Spleen (tissue), 11 donors: ENCODE data around the gene AGPAT2. TPM values are rescaled to one million over a fixed set of nuclear protein-coding genes. Genes with fewer than 3 reads are reported as not detected.

Source experiments
- DNase-seq: peaks from one replicate; pipeline ENCODE4 v3.0.0-alpha.2; 2020
- H3K27ac ChIP-seq, 8 donors: fragments of 200-600 bp; sonication (generic) in 7 of 8; 1 replicate in 4 of 8; 2 replicates in 4 of 8; pipeline versions ENCODE4 v1.5.0 to v1.8.0; 2016 to 2021; ENCODE audit warnings: inconsistent platforms in 4 of 8, mild to moderate bottlenecking in 4 of 8, moderate library complexity in 1 of 8
- H3K27me3 ChIP-seq, 7 donors: fragments of 200-600 bp; sonication (generic) in 6 of 7; replicated peaks in 1 of 7; 1 replicate in 4 of 7; 2 replicates in 3 of 7; pipeline versions ENCODE4 v1.5.0 to v1.8.0; 2016 to 2021; ENCODE audit warnings: inconsistent platforms in 3 of 7, mild to moderate bottlenecking in 1 of 7
- H3K36me3 ChIP-seq, 6 donors: fragments of 200-600 bp; sonication (generic) in 5 of 6; 1 replicate in 4 of 6; 2 replicates in 2 of 6; pipeline versions ENCODE4 v1.5.0 to v1.8.0; 2016 to 2021; ENCODE audit warnings: inconsistent platforms in 2 of 6
- H3K4me1 ChIP-seq, 6 donors: fragments of 200-600 bp; sonication (generic) in 5 of 6; 1 replicate in 3 of 6; 2 replicates in 3 of 6; pipeline versions ENCODE4 v1.5.0 to v1.8.0; 2016 to 2021; ENCODE audit warnings: inconsistent platforms in 3 of 6
- H3K4me3 ChIP-seq, 8 donors: fragments of 200-600 bp; sonication (generic) in 7 of 8; 1 replicate in 4 of 8; 2 replicates in 4 of 8; pipeline versions ENCODE4 v1.5.0 to v1.8.0; 2016 to 2021; ENCODE audit warnings: inconsistent platforms in 4 of 8, mild to moderate bottlenecking in 4 of 8, moderate library complexity in 2 of 8
- H3K9me3 ChIP-seq, 8 donors: fragments of 200-600 bp; sonication (generic) in 7 of 8; 1 replicate in 4 of 8; 2 replicates in 4 of 8; pipeline versions ENCODE4 v1.5.0 to v1.8.0; 2016 to 2021; ENCODE audit warnings: inconsistent platforms in 4 of 8
- POLR2A ChIP-seq, 3 donors: fragments of 450-650 bp; IDR thresholded peaks; one replicate each; pipeline ENCODE4 v1.5.1; 2017; ENCODE audit warnings: antibody characterized with exemption in 3 of 3, mild to moderate bottlenecking in 1 of 3
- POLR2AphosphoS5 ChIP-seq, 3 donors: sonication (generic); formaldehyde crosslinking; IDR thresholded peaks; one replicate each; pipeline ENCODE4 v1.5.1; 2017; ENCODE audit warnings: antibody characterized with exemption in 3 of 3
- WGBS, 5 donors: extraction: QIAGEN DNeasy Blood & Tissue Kit in 3 of 5; methylation state at CpG; one replicate each; pipeline versions ENCODE4 v1.1.5 to v1.1.7; 2013 to 2018; 5-methylcytosine and 5-hydroxymethylcytosine counted together
- intact Hi-C: fragments of 100-400 bp; cut with DNase I; formaldehyde crosslinking; loops from one replicate; pipeline ENCODE4 v1.15.0; 2023; ENCODE audit warnings: low total_unique reads
- polyA plus RNA-seq, 3 donors: library from polyadenylated mRNA; stranded (reverse); fragments of 200-250 nt; gene quantifications; one replicate each; pipeline ENCODE4 v1.2.1, GENCODE V29; 2013
- total RNA-seq, 7 donors: library from RNA; depleted of rRNA in 3 of 7; stranded (reverse); fragments of >200 nt in 3 of 7; fragmentation: NEBNext Ultra II Directional in 4 of 7; extraction: Animal tissue kit (Norgen Biotek cat#: 25700) in 4 of 7; gene quantifications; one replicate each; pipeline versions ENCODE4 v1.1.0 to v1.2.1, GENCODE V29; 2016 to 2021
- TF ChIP-seq, protein P1 (sequence below), 11 experiments: fragments of 200-600 bp in 7 of 11; fragments of 450-650 bp in 4 of 11; sonication (generic) in 4 of 11; IDR thresholded peaks in 8 of 11; conservative IDR thresholded peaks in 3 of 11; 1 replicate in 7 of 11; 2 replicates in 4 of 11; pipeline versions ENCODE4 v1.4.0 to v1.8.0; 2016 to 2021; ENCODE audit warnings: antibody characterized with exemption in 11 of 11, inconsistent platforms in 4 of 11, mild to moderate bottlenecking in 1 of 11
- donor health status: healthy with polysubstance abuse.
- donor health status: DM: no; HTN: no; CAD: no; lungs with moderate emphysema.
- donor health status: DM: no; HTN: no; CAD: no.
- donor health status: Bipolar disorder and iron deficiency.
- donor health status: healthy.
- donor health status: DM: no; HTN: no; CAD: no.
- donor health status: DM: yes; HTN: yes; CAD: no.

AGPAT2 gene
- total and polyA plus RNA-seq, 10 donors: 26.9 to 47.7 (median 38.3) TPM

DNA sequence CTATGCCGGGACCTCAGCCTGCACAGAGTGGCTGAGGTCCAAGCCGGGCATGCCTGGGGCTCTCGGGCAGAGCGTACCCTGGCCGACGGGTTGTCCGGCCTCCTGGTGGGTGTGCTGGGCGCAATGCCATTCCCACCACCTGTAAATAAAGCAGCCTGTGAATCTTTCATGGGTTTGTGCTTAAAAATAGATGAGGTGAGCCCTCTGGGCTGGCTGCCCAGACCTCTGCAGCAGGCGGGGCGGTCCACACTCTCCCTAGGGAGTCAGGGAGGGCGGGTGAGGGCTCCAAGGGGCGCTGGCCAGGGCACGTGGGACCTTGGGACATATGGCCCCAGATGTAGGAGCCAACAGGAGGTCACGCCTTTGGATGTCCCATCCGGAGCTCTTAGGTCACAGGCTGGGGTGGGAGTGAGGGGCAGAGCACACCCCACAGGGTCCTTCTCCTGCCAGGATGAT lies 3.6 kb upstream of the AGPAT2 start:
- no peak overlapping the region for H3K27ac ChIP-seq
- H3K4me1 ChIP-seq: peaks cover 13 to 57% (median 36%) of the 10 kb centered on the region in 6 donors

DNA sequence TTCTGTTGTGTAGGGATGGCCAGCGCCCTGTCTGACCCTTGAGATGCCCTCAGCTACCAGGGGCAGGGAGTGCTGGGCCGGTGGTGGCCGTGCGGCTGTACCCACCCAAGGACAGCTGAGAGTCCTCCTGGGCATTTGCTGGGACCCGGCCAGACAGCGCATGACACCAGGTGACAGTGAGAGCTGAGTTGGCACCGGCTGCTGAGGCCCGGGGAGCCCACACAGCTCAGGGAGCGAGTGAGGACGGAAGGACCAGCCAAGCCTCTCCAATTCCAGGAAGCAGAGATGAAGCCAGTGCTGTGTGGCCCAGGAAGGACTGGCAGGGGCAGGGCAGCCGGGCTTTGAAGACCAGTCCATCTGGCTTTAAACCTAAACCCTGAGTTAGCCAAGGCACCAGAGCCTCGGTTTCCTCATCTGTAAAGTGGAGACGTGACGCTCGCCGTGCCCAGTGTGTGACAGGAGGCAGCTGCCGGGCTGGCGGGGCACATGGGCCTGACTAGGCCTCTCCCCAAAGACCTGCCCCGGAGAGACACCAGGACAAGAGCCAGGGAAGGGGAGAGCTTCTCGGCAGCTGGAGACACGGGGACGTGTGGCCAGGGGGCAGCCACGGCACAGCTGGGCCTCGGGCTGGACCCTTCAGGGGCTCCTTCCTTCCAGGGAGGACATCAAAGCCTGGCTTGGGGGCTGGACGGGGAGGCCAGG lies 3.0 kb upstream of the AGPAT2 start:
- Histone ChIP-seq H3K27me3 (peaks cover 0 to 15% (median 0%) of the 10 kb centered on the region in 7 donors), H3K36me3 (no peaks in the 10 kb centered on the region), H3K27ac (no peak overlapping the region), H3K4me3 (no peak overlapping the region), H3K4me1 (peaks cover 19 to 57% (median 40%) of the 10 kb centered on the region in 6 donors), H3K9me3 (no peaks in the 10 kb centered on the region)
- 89 to 96% (median 90%) methylated on average over 9 to 25 of the region's 25 CpGs for WGBS, 5 donors
- intact Hi-C loops: no loop called here
- DNase-seq: no peak
- TF ChIP-seq, protein P1, sequence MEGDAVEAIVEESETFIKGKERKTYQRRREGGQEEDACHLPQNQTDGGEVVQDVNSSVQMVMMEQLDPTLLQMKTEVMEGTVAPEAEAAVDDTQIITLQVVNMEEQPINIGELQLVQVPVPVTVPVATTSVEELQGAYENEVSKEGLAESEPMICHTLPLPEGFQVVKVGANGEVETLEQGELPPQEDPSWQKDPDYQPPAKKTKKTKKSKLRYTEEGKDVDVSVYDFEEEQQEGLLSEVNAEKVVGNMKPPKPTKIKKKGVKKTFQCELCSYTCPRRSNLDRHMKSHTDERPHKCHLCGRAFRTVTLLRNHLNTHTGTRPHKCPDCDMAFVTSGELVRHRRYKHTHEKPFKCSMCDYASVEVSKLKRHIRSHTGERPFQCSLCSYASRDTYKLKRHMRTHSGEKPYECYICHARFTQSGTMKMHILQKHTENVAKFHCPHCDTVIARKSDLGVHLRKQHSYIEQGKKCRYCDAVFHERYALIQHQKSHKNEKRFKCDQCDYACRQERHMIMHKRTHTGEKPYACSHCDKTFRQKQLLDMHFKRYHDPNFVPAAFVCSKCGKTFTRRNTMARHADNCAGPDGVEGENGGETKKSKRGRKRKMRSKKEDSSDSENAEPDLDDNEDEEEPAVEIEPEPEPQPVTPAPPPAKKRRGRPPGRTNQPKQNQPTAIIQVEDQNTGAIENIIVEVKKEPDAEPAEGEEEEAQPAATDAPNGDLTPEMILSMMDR (IDR thresholded peaks at IDR 0.05 in 8 of 11, conservative IDR thresholded peaks at IDR 0.05 in 3 of 11): no peak
- TF ChIP-seq POLR2A (IDR thresholded peaks at IDR 0.05) (no peak), POLR2AphosphoS5 (IDR thresholded peaks at IDR 0.05) (no peak)

More for the DNA sequence above, 3.6 kb upstream of the AGPAT2 start:
- no peaks in the 10 kb centered on the region for H3K9me3 ChIP-seq
- no peaks in the 10 kb centered on the region for H3K36me3 ChIP-seq
- H3K4me3 ChIP-seq: no peak overlapping the region
- TF ChIP-seq POLR2AphosphoS5 (IDR thresholded peaks at IDR 0.05) (no peak), POLR2A (IDR thresholded peaks at IDR 0.05) (no peak)
- TF ChIP-seq, protein P1 (IDR thresholded peaks at IDR 0.05 in 8 of 11, conservative IDR thresholded peaks at IDR 0.05 in 3 of 11): no peak
- intact Hi-C loops: no loop called here
- 86 to 97% (median 89%) methylated on average over 4 to 15 of the region's 15 CpGs for WGBS, 5 donors
- H3K27me3 ChIP-seq: peaks cover 0 to 21% (median 0%) of the 10 kb centered on the region in 7 donors
- no peak for DNase-seq

DNA sequence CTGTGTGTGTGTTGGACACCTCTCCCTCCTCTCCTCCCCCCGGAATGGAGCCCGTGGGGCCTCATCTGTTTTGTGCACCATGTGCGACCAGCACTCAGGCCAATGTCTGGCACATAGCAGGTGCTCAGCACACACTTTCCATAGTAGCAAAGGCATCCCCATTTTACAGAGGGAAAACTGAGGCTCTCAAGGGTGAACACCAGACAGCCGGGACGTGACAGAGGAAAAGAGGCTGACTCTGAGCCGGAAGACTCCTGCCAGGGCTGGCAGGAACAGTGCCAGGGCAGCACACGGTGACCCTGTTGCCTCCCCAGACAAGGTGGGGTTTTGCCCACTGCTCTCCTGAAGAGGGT lies 1.8 kb upstream of the AGPAT2 start:
- peak overlapping the region in 2 of 8 donors; percentile 99 for H3K27ac ChIP-seq
- no peaks in the 10 kb centered on the region for H3K9me3 ChIP-seq
- intact Hi-C loops: no loop called here
- peaks cover 0 to 6% (median 0%) of the 10 kb centered on the region in 7 donors for H3K27me3 ChIP-seq
- 69 to 81% (median 76%) methylated on average over 6 to 7 of the region's 7 CpGs for WGBS, 5 donors
- no peak overlapping the region for H3K4me3 ChIP-seq
- TF ChIP-seq POLR2A (IDR thresholded peaks at IDR 0.05): no peak
- TF ChIP-seq, protein P1 (IDR thresholded peaks at IDR 0.05 in 8 of 11, conservative IDR thresholded peaks at IDR 0.05 in 3 of 11): no peak
- peaks cover 0 to 8% (median 0%) of the 10 kb centered on the region in 6 donors for H3K36me3 ChIP-seq
- no peak for DNase-seq
- peaks cover 20 to 60% (median 45%) of the 10 kb centered on the region in 6 donors for H3K4me1 ChIP-seq

DNA sequence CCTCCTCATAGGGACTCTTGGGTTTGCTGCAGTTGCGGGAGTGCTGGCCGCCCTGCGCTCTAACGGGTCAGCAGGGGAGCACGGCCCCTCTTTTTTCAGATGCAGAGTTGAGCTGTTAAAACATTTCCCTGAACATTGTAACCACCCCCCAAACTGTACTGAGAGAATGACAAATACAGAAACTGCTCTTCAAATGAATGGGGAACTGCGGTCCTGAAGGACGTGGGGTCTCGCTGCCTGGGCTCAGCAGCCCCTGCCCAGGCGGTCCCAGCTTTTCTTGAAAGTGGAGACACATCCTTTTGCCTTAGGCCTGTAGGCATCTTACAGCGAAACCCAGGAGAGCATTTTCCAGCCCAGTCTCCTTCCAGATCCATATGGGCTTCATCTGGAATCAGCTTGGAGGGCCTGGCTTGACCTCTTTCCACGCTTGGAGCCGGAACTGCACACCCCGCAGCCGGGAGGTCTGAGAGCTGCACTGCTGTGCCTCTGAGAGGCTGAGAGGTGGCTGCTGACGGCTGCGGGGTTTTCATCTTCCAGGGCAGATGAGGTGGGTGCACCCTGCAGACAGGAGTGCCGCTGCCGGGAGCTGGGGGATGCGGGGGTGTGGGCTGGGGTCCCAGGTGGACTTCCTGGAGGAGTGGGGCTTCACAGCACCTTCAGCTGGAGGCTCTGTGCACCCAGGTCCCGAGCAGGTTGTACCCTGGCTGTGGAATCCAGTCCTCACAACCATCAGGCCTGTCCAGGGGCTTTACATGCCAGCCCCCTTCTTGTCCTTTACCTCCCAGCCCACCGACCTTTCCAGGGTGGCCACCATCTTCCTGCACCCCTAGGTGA lies 1.2 kb upstream of the AGPAT2 start:
- 49 to 72% (median 65%) methylated on average over 17 to 21 of the region's 21 CpGs for WGBS, 5 donors
- peaks cover 20 to 60% (median 44%) of the 10 kb centered on the region in 6 donors for H3K4me1 ChIP-seq
- no peak for TF ChIP-seq POLR2AphosphoS5 (IDR thresholded peaks at IDR 0.05)
- TF ChIP-seq POLR2A (IDR thresholded peaks at IDR 0.05): no peak
- TF ChIP-seq, protein P1 (IDR thresholded peaks at IDR 0.05 in 8 of 11, conservative IDR thresholded peaks at IDR 0.05 in 3 of 11): no peak
- peak overlapping the region in 5 of 8 donors; percentile 92 to 99 (median 98) for H3K27ac ChIP-seq
- DNase-seq: no peak
- H3K27me3 ChIP-seq: peaks cover 0 to 5% (median 0%) of the 10 kb centered on the region in 7 donors
- H3K9me3 ChIP-seq: no peaks in the 10 kb centered on the region
- peaks cover 0 to 14% (median 0%) of the 10 kb centered on the region in 6 donors for H3K36me3 ChIP-seq
- peak overlapping the region in 2 of 8 donors; percentile 78 to 95 for H3K4me3 ChIP-seq
- intact Hi-C loops: no loop called here
